Aorta (tissue), 5 donors: ENCODE measurements around the gene C11orf52. TPM values are rescaled to one million over a fixed set of nuclear protein-coding genes. Genes with fewer than 3 reads are reported as not detected.

ENCODE experiments used
- ATAC-seq: fragments of 200-7000 bp; cut with Tn5 transposase; one replicate; pipeline ENCODE4 v1.9.1; 2022; ENCODE audit warnings: moderate library complexity; ENCODE audit not compliant: low FRiP score
- DNase-seq, 2 donors: peaks; one replicate each; pipeline ENCODE4 v3.0.0-alpha.2; 2020
- H3K27ac ChIP-seq, 2 donors: one replicate each; pipeline ENCODE4 v1.5.1; 2013; ENCODE audit warnings: low read length in 2 of 2, mild to moderate bottlenecking in 2 of 2, moderate library complexity in 2 of 2, control low read depth in 1 of 2, inconsistent platforms in 1 of 2, low read depth in 1 of 2
- H3K27me3 ChIP-seq, 2 donors: one replicate each; pipeline ENCODE4 v1.6.1; 2013; ENCODE audit warnings: control low read depth in 1 of 2, low read length in 1 of 2, mild to moderate bottlenecking in 1 of 2, moderate library complexity in 1 of 2; ENCODE audit not compliant: insufficient read depth in 2 of 2, control insufficient read depth in 1 of 2
- H3K36me3 ChIP-seq, 2 donors: one replicate each; pipeline ENCODE4 v1.6.1; 2013; ENCODE audit warnings: control low read depth in 1 of 2, low read length in 1 of 2, mild to moderate bottlenecking in 1 of 2; ENCODE audit not compliant: insufficient read depth in 2 of 2, control insufficient read depth in 1 of 2
- H3K4me1 ChIP-seq, 2 donors: one replicate each; pipeline ENCODE4 v1.6.1; 2013; ENCODE audit warnings: low read length in 2 of 2, control low read depth in 1 of 2, mild to moderate bottlenecking in 1 of 2, moderate library complexity in 1 of 2; ENCODE audit not compliant: insufficient read depth in 2 of 2, control insufficient read depth in 1 of 2
- H3K4me3 ChIP-seq, 2 donors: one replicate each; pipeline ENCODE4 v1.5.1; 2013; ENCODE audit warnings: low read length in 2 of 2, control low read depth in 1 of 2, mild to moderate bottlenecking in 1 of 2
- H3K9me3 ChIP-seq: one replicate; pipeline ENCODE4 v1.6.1; 2013; ENCODE audit warnings: mild to moderate bottlenecking, low read length; ENCODE audit not compliant: control insufficient read depth
- WGBS, 2 donors: extraction: QIAGEN DNeasy Blood & Tissue Kit; methylation state at CpG; one replicate each; pipeline ENCODE4 v1.1.7; 2013; 5-methylcytosine and 5-hydroxymethylcytosine counted together
- intact Hi-C, 2 donors: fragments of 100-400 bp; cut with DNase I; formaldehyde crosslinking; loops; one replicate each; pipeline versions ENCODE4 v1.14.2 to v1.15.0; 2022
- long read RNA-seq, 2 donors: library from polyadenylated mRNA; unstranded; transcript quantifications; one replicate each; pipeline ENCODE4 v2.0.0, GENCODE V29; 2020 to 2021
- polyA plus RNA-seq, 2 donors: library from polyadenylated mRNA; stranded (reverse); fragments of 200-250 nt; gene quantifications; one replicate each; pipeline ENCODE4 v1.2.3, GENCODE V29; 2013
- total RNA-seq, 2 donors: library from RNA; stranded (reverse); fragmentation: NEBNext Ultra II Directional; extraction: Animal tissue kit (Norgen Biotek cat#: 25700); gene quantifications; one replicate each; pipeline ENCODE4 v1.2.1, GENCODE V29; 2021
- donor health status: healthy with polysubstance abuse.
- donor health status: Bipolar disorder and iron deficiency.
- donor health status: DM: no; HTN: no; CAD: no.
- donor health status: DM: no; HTN: no; CAD: no.
- donor health status: DM: yes; HTN: yes; CAD: no.

Gene C11orf52, protein sequence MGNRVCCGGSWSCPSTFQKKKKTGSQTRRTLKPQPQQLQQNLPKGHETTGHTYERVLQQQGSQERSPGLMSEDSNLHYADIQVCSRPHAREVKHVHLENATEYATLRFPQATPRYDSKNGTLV
- total RNA-seq (1 to 10 TPM; 2.7 to 5.2 TPM), polyA plus RNA-seq (1 to 10 TPM; 5.3 to 5.6 TPM)
- long read RNA-seq, donor 1, partial matches to known transcripts, result 0 of 9 reads
- long read RNA-seq, donor 1, other reads (novel, unspliced or antisense), result 6 of 9 reads
- long read RNA-seq, donor 2, result 0 reads

DNA sequence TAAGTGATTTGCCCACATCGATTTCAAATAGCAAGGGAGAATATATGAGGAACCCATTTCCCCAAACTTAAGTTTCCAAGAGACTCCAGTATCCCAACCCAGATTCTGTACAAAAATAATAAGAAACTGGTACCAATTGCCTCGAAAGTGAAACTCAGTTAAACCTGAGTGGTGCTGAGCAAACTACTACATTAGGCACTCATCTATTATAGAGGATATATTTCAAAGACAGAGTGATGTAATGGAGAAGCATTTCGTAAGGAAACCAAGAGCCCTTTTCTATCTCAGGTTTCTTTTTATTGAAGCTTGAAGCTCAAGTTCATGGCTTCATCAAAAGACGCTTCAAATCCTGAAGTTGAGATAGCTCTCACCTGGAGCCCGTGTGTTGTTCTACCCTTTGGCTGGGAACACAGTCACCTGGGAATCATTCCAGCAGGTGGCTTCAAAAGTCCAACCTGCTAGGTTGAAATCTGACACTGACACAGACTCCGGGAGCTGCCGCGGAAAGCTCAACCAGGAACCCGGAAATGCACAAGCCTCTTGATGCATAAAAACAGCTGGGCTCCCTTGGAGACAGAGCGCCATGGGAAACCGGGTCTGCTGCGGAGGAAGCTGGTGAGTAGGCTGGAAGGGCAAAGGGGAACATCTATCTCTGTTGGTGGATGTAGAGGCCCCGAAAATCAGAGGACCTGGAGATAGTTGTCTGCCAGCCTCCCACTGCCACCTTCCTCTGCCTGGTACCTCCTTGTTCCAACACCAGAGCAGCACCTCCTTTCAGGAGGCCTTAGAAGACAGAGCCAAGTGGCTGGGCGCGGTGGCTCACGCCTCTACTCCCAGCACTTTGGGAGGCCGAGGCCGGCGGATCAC, at the start of gene C11orf52:
Gene C11orf52 (plus strand): TSS at position 524 of the 867 bp plus-strand sequence. CDS start 60 bp downstream, at position 584.
- no peak for ATAC-seq

DNA sequence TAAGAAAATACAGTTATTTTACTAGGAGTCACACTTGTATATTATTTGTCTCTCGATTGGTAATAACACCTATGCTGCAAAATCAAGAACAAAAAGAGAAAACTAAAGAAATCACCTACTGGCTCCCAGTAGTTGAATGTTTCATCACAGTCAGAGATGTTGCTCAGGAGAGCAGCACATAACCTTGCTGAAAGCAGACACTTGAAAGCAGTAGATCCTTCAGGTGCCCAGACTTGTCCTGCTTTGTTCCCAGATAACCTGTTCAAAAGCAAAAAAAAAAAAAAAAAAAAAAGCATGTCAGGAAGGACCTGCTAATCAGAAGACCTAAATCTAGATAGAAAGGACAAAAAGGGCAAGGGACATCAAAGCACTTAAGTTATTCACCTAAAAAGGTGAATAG, 48.6 kb upstream of the C11orf52 start:
- no peak overlapping the region for H3K27ac ChIP-seq
- no peaks in the 10 kb centered on the region for H3K27me3 ChIP-seq
- WGBS, 2 donors, result 90 to 91% methylated on average over 1 of the region's 1 CpG
- H3K4me1 ChIP-seq, result peaks cover 0 to 3% of the 10 kb centered on the region in 2 donors
- intact Hi-C loops, result loop anchor here (10.0 kb wide), 1 partner anchor 205 kb away; the partner anchor contains the start of genes NKAPD1 (in 2 of the 2) and PIH1D2 (in 2 of the 2)
- peak overlapping the region in 1 of 2 donors; percentile 93 for H3K4me3 ChIP-seq
- no peaks in the 10 kb centered on the region for H3K9me3 ChIP-seq
- ATAC-seq (no peak), DNase-seq (no peak)
- peaks cover 3 to 5% of the 10 kb centered on the region in 2 donors for H3K36me3 ChIP-seq

More for the DNA sequence above, at the start of gene C11orf52:
- no peak within 1 kb of the TSS for H3K4me3 ChIP-seq
- H3K27ac ChIP-seq, result peak within 1 kb of the TSS in 1 of 2 donors; percentile 0
- peaks cover 0 to 6% of the 10 kb centered on the region in 2 donors for H3K4me1 ChIP-seq
- DNase-seq, result no peak
- 63 to 69% methylated on average over 19 of the region's 19 CpGs for WGBS, 2 donors
- no peaks in the 10 kb centered on the region for H3K9me3 ChIP-seq
- H3K27me3 ChIP-seq, result no peaks in the 10 kb centered on the region
- intact Hi-C loops, result no loop called here
- no peaks in the 10 kb centered on the region for H3K36me3 ChIP-seq

DNA sequence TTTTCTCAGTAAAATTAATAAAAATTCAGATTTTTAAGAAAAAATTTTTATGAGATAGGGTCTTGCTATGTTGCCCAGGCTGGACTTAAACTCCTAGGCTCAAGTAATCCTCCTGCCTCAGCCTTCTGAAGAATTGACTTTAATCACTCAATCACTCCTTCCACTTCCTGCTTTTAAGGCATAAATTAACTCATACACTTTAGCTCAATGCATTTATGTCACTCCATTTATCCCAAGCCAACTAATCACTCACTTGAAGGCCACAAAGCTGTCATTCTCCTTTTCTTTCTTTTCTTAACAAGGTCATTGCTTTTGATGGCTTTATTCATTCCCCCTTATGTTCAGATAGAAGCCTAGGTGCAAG, 48.2 kb upstream of the C11orf52 start:
- ATAC-seq, result no peak
- DNase-seq, result no peak
- Histone ChIP-seq H3K27ac (no peak overlapping the region), H3K9me3 (no peaks in the 10 kb centered on the region), H3K27me3 (no peaks in the 10 kb centered on the region), H3K4me1 (peaks cover 0 to 3% of the 10 kb centered on the region in 2 donors), H3K4me3 (peak overlapping the region; percentile 72 to 93), H3K36me3 (peaks cover 3 to 5% of the 10 kb centered on the region in 2 donors)
- intact Hi-C loops, result loop anchor here (10.0 kb wide), 1 partner anchor 204 kb away; the partner anchor contains the start of genes NKAPD1 (in 2 of the 2) and PIH1D2 (in 2 of the 2)

DNA sequence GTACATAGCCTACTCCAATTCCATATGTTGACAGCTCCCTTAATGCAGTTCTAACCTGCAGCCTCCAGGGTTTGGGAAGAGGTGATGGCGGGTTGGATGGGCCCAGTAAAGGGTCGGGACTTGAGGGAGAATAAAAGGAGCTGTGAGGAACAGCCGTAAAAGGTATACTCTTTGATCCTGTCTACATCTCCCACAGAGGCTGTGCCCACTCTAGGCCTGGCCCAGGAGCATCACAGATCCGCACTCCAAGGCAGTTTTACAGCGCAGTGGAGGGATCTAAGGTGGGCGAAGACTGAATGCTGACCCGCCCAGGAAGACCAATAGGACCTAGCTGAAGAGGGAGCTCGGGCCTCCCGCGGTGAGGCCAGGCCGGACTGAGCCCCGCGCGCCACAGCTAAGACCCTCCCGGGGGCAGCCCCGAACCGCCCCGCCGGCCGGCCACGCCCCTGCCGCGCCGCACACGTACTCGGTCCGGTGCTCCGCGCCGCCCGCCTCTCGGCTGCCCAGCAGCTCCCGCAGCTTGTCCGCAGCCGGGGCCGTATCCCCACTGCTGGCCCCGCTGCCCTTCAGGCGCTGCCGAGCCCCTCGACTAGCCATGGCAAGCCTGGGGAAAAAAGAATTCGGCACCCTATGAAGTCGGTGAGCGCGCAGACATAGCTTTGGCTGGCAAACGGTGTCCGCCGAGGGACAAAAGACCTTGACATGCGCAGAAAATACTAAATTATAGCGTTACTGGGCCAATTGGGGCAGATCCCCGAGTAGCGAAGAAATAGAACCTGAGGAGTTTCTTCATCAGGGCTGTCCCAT, 47.6 kb upstream of the C11orf52 start, which contains the start of gene ALG9:
Gene ALG9 (minus strand): TSS at position 696 of the 807 bp plus-strand sequence. CDS start 99 bp downstream, at position 597.
- DNase-seq, result peak; percentile 93 to 96
- intact Hi-C loops, result loop anchor here (10.0 kb wide), 1 partner anchor 204 kb away; the partner anchor contains the start of genes NKAPD1 (in 2 of the 2) and PIH1D2 (in 2 of the 2)

DNA sequence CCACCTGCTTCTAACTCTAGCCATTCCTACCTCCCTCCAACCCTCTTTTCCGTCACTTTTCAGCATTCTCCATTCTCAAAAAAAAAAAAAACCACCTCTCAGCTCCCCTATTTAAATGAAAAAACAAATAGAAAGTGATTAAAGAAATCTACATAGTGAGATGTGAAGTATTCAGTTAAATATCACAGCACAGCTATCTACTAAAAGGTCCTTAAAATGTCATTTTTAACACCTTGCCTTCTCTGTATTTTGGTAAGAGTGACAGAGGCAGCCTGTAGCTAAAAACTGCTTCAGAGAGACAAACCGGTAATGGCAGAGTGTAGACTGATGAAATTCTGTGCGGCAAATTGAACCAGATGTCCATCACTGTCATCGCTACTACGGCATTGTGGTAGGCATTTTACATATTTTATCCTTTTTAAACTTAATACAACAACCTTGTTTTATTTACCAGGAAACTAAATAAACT, 47.0 kb upstream of the C11orf52 start:
- H3K27me3 ChIP-seq, result no peaks in the 10 kb centered on the region
- ATAC-seq, result no peak
- H3K36me3 ChIP-seq, result peaks cover 0 to 3% of the 10 kb centered on the region in 2 donors
- peaks cover 0 to 3% of the 10 kb centered on the region in 2 donors for H3K4me1 ChIP-seq
- no peak for DNase-seq
- intact Hi-C loops, result loop anchor here (10.0 kb wide), 1 partner anchor 203 kb away; the partner anchor contains the start of genes NKAPD1 (in 2 of the 2) and PIH1D2 (in 2 of the 2)
- whole genome bisulfite sequencing, 2 donors, result 35 to 36% methylated on average over 5 of the region's 5 CpGs
- H3K27ac ChIP-seq, result peak overlapping the region; percentile 37 to 91
- H3K9me3 ChIP-seq, result no peaks in the 10 kb centered on the region
- peak overlapping the region; percentile 72 to 93 for H3K4me3 ChIP-seq

More for the DNA sequence above, 47.6 kb upstream of the C11orf52 start, which contains the start of gene ALG9:
- peaks cover 3 to 4% of the 10 kb centered on the region in 2 donors for H3K36me3 ChIP-seq
- H3K4me1 ChIP-seq, result peaks cover 0 to 3% of the 10 kb centered on the region in 2 donors
- peak within 1 kb of the TSS; percentile 72 to 93 for H3K4me3 ChIP-seq
- H3K9me3 ChIP-seq, result no peaks in the 10 kb centered on the region
- 0 to 1% methylated on average over 24 to 51 of the region's 51 CpGs for WGBS, 2 donors
- peak; percentile 94 for ATAC-seq
- H3K27me3 ChIP-seq, result no peaks in the 10 kb centered on the region
- peak within 1 kb of the TSS; percentile 37 to 91 for H3K27ac ChIP-seq

DNA sequence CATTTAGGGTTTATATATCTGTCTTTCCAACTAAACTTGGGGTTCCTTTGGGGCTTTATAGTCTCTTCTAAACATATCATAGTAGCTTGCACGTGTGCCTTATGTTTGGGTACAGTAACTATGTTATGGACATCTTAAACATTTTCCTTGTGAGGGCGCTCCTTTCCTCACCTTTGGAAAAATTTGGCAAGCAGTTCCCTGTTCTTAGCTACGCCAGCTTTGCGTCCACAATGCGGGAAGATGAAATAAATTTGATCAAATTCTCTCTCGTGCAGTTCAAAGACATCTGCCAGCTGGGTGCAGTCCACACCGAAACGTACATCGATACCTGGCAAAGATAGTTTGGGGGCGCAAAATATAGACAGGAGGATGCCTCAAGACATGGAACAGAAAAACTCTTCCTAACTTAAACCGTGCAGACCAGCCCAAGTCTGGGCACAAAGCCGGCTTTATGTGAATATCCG, 40.3 kb upstream of the C11orf52 start:
- Histone ChIP-seq H3K27ac (peak overlapping the region in 1 of 2 donors; percentile 31), H3K36me3 (no peaks in the 10 kb centered on the region), H3K4me3 (peak overlapping the region; percentile 49 to 67), H3K4me1 (peaks cover 0 to 5% of the 10 kb centered on the region in 2 donors), H3K27me3 (no peaks in the 10 kb centered on the region), H3K9me3 (no peaks in the 10 kb centered on the region)
- DNase-seq (no peak), ATAC-seq (no peak)
- WGBS, 2 donors, result 0% methylated on average over 13 of the region's 13 CpGs
- intact Hi-C loops, result loop anchor here (2.0 to 10.0 kb wide), 4 partner anchors 34 to 196 kb away; partner anchors contain the start of genes NKAPD1 (in 2 of the 2), PIH1D2 (in 2 of the 2) and HSPB2 (in 1 of the 2)

DNA sequence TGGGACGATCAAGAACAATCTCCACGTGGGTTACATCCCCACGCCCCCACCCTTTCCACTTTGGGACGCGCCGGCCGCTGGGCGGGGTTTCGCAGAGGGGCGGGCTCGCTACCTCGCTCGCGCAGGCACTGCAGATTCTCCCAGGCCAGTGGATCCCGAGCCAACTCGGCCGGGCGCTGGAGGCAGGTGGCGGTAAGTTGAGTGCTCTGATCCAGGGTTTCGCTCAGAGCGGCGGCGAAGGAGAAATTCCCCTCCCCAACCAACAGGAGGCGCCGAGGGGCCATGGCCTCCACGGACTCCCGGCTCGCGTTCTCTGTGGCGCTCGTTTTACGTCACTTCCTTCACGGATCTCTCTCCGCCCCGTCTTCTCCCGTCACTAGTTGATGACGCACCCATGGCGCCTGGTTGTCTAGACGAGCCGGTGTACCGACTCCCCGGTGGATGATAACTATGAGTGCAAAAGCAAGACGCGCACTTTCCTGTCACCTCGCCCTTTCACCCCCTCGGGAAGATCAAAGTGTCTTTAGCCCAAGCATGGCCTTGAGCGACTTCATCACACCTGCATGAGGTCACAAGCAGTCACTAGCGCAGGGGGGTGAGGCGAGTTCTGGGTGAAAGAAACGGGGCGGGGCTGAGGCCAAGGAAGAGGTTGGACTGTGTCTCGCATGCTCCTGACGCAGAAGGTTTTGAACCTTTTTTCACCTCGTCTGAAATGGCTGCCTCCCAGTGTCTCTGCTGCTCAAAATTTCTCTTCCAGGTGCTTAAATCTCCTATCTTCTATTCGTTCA, 39.7 kb upstream of the C11orf52 start, which contains the start of the genes CFAP68 and FDXACB1:
Gene CFAP68 (plus strand): TSS at position 693 of the 788 bp plus-strand sequence. CDS start 20 bp downstream, at position 713.
Gene FDXACB1 (minus strand): TSS at position 317 of the 788 bp plus-strand sequence. CDS start 33 bp downstream, at position 284.
- peak; percentile 98 for DNase-seq
- intact Hi-C loops, result loop anchor here (1.0 to 10.0 kb wide), 7 partner anchors 32 to 196 kb away; partner anchors contain the start of genes NKAPD1 (in 2 of the 2), PIH1D2 (in 2 of the 2), CRYAB (in 1 of the 2) and HSPB2 (in 1 of the 2)
- no peaks in the 10 kb centered on the region for H3K36me3 ChIP-seq
- WGBS, 2 donors, result 0% methylated on average over 55 of the region's 55 CpGs
- no peaks in the 10 kb centered on the region for H3K27me3 ChIP-seq
- H3K4me1 ChIP-seq, result peaks cover 0 to 5% of the 10 kb centered on the region in 2 donors
- peak within 1 kb of the TSS; percentile 49 to 67 for H3K4me3 ChIP-seq
- H3K27ac ChIP-seq, result peak within 1 kb of the TSS; percentile 31 to 81
- peak; percentile 99 for ATAC-seq
- no peaks in the 10 kb centered on the region for H3K9me3 ChIP-seq
